ENCODE data around the gene CCDC50.

DNA sequence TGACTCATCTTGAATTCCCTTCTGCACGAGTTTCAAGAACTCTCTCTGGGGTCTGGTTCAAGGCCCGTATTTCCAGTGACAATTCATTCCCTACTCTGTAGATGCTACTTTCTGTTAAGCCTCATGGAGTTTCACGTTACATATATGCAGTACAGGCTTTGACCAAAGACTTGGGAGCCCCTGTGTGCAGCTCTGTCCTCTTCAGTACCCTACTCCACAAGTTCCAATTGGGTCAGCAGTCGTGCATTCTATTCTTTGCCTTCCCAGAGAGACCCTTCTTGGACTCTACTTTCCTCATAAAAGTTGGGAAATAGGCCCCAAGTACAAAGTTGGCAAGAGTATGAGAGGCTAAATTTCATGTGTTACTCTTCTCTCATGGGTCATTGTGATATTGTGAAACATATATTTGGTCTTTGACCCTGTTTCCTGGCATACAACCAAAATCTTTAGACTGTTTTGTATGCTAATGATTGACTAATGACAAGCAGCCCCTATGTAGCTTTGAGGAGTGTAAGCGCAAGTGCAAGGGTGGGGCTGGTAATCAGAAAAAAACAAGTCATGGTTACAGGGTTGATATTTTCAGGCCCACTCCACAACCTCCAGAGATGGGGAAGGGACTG, 15.0 kb upstream of the CCDC50 start:
- TF ChIP-seq, protein P1, sequence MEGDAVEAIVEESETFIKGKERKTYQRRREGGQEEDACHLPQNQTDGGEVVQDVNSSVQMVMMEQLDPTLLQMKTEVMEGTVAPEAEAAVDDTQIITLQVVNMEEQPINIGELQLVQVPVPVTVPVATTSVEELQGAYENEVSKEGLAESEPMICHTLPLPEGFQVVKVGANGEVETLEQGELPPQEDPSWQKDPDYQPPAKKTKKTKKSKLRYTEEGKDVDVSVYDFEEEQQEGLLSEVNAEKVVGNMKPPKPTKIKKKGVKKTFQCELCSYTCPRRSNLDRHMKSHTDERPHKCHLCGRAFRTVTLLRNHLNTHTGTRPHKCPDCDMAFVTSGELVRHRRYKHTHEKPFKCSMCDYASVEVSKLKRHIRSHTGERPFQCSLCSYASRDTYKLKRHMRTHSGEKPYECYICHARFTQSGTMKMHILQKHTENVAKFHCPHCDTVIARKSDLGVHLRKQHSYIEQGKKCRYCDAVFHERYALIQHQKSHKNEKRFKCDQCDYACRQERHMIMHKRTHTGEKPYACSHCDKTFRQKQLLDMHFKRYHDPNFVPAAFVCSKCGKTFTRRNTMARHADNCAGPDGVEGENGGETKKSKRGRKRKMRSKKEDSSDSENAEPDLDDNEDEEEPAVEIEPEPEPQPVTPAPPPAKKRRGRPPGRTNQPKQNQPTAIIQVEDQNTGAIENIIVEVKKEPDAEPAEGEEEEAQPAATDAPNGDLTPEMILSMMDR (IDR thresholded peaks at IDR 0.05): no peak
- TF ChIP-seq POLR2A (IDR thresholded peaks at IDR 0.05): no peak

Data from adrenal gland (tissue), 5 donors.